Measurements from ENCODE around the gene MYMX.

MYMX gene

DNA sequence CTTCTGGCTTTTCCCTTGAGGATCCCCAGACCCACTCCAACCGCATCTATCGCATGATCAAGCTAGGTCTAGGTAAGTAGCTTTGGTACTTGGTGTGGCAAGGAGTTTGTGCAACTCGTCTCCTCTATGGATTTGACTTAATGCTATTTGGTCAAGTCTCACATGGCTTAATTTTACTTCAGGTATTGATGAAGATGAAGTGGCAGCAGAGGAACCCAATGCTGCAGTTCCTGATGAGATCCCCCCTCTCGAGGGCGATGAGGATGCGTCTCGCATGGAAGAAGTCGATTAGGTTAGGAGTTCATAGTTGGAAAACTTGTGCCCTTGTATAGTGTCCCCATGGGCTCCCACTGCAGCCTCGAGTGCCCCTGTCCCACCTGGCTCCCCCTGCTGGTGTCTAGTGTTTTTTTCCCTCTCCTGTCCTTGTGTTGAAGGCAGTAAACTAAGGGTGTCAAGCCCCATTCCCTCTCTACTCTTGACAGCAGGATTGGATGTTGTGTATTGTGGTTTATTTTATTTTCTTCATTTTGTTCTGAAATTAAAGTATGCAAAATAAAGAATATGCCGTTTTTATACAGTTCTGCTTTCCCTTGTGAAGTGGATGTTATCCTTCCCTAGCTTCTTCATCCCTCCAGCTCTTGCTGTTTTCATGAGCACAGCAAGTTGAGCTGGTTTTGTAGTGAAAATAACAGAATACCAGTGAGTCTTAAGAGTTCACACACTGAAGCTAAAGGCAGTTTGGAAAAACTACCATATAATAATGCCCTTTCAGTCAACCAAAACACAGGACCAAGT is 36.8 kb downstream of the MYMX start:
- peak; percentile 39 for DNase-seq

DNA sequence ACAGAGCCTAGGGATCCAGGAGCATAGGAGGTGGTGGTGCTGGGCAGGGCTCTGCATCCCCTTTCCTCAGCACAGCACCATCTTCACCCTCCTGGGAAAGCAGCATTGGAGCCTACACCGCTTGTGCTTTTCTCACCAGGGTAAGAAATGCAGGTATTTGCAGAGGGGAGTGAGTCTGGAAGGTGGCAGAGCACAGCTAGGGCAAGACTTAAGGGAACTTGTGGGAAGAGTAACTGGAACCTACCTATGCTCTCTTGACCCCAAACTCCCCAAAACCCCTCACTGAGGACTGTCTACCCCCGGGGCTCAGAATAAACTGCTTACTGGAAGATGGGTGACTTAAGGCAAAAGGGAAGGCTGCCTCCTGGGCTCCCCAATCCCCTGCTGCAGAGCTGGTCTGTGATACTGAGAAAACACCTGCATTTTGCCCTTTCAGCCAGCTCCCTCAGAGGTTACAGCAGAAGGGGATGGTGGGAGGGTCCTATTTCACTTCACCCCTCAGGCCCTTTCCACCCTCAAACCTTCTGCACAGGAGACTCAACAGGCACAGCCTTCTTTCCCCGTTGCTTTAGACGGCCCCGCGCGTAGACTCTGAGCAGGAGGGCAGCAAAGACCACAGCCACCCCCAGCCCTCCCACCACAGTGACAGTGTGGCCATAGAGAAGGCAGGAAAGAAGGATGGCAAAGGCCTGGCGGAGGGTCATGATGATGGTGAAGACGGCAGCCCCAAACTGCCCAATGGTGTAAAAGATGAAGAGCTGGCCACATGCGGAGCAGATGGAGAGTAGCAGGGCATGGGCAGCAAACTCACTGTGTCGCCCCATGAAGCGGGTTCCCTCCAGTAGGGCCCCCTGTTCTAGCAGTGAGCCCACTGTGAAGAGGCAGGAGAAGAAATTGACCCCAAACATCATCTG is 37.7 kb downstream of the MYMX start:
- DNase-seq = no peak

DNA sequence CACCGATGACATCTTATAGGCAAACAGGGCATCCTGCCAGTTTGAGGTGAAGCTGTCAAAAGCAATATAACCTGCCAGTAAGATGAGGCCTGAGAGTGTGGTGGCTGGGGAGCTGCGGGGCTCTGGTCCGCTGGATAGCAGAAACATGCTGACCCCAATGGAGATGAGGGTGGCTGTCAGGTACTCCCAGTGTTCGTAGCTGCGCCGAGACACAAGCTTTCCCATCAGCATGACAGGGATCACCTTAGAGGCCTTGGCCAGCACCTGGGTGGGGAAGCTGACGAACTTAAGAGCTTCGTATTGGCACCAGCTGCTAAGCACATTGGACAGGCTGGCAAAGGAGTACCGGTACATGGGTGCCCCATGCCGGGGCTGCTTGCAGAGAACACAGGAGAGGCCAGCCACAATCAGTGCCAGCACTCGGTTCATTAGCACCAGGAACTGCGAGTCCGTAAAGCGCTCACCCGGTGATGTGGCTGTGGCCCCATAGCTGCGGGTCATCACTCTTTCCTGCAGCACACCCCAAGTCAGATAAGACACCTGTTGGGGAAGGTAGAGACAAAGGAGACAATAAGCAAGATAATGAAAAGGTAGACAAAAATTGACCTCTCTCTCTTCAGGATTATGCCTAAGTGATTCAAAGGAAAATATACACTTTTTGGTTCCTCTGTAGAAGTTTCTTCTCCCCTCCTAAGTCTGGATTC is 38.5 kb downstream of the MYMX start:
- peak; percentile 17 for DNase-seq

DNA sequence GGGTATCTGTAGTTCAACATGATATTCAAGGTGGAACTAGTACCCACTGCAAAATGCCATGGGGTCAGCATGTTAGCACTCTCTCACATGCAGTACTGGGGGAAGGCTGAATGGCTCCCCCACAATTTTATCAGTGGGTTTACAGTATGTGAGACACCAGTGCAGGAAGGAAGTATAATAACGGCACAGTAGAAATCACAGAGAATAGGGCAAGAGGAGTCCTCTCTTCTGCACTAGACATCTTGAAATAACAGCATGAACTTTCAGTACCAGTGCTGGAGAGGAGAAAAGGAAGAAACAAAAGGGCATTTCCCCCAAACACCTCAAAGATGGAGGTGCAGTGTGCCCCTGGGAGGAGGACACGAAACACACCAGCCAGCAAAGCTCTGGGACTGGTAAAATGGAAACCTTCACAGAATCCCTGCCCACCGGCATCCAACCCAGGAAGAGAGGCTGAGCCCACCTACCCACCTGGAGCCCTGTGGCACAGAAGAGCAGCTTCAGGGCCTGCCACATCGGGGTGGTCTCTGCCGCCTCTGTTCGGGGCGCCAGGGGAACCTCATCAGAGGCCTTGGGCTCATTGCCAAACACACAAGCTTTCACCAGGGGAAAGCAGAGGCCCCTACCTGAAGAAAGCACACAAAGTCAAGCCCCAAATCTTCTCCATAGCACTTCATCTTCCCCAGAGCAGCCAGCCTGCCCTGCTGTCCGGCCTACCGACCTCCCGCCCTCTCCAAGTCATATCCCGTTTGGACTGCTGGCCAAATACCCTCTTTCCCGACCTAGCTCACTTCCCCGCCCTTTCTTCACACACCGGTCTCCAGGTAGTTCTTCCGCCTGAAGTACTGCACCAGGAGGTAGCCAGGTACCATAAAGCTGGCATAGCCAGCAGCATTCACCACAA is 39.4 kb downstream of the MYMX start:
- DNase-seq = no peak

DNA sequence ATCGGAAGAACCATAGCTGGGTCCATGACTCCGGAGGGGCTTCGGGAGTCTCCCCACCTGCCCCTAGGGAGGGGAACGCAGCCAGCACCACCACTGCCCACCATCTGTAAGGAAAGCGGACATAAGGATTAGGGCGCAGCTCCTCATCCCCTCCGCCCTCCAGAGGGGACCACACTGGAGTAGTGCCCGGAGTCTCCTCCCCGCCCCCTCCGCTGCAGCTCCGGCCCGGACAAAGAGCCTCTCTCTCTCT is 40.0 kb downstream of the MYMX start:
- no peak for DNase-seq

DNA sequence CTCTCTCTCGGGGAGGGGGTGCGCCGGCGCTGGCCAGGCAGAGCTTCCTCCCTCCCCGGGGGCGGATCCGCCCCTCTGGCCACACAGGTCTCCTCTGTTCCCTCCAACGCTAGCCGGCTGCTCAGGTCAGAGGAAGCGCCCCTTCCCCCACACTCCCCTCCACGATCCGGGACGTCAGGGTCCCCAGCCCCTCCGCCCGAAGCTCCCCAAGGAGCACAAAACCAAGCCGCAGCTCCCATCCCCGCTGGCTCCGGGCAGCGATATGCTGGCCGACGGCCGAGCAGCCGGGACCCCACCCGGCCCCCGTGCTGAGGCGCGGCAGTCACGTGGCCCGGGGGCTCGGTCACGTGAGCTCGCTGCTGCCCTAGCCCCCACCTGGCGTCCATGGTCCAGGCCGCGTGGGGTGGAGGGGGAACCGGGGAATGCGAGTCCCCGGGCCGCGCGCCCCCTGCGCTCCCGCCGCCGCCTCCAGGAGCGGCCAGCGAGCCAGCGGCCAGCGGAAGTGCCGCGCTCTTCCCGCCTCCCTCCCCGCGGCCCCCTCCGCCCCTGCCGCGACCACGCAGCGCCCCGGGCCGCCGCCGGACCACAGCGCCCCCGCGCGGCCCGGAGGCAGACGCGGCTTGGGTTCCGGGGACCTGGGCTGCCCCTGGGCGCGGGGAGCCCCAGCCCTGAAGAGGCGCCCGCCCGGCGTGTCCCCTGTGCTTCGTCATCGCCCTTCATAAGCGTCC is 40.5 kb downstream of the MYMX start, which contains the start of gene SLC35B2:
Gene SLC35B2 (minus strand): TSS at position 504 of the 728 bp plus-strand sequence. CDS start 118 bp downstream, at position 386.
- DNase-seq = peak; percentile 72

DNA sequence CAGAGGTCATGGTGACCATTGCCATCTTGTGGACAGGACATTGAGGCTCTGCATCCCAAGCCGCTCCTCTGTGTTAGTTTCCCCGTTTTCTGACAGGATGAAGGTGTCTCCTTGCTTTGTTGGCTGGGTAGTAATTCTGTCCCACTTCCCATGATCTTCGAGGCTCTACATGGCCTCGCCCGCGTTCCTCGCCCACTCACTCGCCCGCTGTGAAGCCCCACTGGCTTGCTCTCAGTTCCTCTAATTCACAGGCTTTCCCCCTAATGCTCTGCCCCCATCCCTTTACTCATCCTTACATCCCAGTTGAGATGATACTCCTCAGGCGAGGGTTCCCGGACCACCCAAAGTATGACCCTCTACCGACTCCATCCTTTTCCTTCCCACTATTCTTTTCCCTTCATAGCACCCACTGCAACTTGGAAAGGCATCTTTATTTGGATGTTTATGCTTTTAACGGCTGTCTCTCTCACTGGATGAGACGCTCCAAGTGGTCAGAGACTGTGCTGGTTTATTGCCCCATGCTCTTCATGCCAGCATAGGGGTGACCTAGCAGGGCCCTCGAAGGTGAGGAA is 41.1 kb downstream of the MYMX start:
- DNase-seq = no peak

DNA sequence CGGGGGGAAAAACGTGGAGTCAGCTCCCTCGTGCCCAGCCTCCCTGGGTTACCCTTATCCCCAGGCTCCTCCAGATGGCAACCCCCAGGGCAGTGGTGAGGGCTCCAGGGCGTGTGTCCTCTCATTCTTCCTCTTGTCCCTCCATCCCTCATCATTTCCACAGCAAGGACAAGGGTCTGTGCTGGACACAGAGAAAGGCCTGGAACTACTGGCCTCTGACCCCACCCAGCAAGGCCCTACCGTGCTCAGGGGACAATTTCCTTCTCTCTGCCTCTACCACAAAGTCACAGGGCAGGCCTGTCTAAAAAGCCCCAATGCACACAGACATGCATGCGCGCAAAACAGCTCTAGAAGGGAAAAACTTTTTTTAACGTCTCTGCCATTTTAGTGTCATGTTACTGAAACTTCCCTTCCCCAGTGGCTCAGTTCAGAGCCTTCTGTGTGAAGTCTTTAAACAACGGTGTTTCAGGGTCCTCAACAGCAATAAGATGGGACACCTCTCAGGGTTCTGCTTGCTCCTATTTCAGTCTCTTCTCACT is 41.7 kb downstream of the MYMX start:
- no peak for DNase-seq

DNA sequence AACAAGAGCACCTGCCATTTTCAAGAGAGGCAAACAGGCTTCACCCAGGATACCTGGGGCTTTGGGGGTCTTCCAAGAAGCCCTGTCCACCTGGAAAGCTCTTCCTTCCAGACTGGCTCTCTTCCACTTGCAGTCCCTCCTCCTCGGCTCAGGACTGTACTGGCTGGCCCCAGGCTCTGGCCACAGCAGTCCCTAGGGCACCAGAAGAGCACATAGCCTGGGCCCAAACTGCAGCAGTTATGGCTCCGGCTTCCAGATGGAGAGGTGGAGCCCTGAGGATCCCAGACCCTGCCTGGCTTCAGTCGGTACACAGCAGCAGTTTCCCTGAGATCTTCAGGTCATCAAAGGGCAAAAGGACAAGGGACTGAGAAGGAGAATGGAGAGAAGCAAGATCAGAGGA is 42.2 kb downstream of the MYMX start:
- DNase-seq = no peak

DNA sequence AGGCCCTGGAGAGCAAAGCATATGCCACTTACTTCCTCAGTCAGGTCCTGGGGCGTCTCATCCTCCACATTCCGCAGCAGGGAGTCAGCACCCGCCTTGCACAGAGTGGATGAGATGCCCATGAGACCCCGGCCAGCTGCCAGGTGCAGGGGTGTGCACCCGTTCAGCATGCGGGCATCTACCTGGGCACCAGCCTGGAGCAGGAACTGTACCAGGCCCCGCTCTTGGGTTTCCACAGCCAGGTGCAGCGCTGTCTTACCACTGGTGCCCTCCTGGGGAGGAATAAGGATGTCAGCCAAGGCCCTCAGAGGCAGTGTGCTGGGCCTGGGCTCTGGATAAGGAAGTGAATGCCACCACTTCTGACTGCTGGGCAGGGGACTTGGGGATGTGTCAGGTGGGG is 43.3 kb downstream of the MYMX start:
- DNase-seq = no peak

DNA sequence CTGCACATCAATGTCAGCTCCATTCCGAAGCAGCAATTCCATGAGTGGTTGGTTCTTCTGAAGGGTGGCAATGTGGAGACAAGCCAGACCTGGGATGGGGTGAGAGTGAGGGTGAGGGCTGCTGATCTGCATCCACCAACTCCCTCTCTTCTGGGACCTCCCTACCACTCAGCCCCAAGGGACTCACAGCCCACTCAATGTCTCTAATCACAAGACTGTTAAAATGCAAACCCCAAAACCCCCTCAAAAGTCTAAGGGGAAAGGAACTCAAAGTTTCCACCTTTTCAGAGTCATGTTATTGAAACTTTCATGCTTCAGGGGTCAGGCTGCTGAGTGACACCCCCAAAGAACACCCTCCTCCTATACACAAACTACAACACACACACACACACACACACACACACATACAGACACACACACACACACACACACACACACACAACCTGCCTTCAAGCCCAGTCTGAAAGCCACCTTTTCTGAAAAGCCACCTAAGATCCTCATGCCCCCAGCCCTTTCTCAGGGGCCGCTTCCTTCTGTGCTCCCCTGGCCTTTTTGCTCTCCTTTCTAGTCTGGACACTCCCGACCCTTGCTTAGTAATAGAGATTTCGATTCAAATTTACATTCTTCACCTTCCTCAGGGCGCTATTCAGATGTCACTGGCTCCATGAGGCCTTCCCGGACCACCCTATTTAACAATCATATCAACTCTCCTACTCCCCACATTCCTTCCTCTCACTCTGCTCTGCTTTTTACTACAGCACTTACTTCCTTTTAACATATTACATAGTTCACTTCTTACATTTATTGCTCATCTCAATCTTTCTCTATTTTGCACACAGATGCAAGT is 43.9 kb downstream of the MYMX start:
- no peak for DNase-seq

DNA sequence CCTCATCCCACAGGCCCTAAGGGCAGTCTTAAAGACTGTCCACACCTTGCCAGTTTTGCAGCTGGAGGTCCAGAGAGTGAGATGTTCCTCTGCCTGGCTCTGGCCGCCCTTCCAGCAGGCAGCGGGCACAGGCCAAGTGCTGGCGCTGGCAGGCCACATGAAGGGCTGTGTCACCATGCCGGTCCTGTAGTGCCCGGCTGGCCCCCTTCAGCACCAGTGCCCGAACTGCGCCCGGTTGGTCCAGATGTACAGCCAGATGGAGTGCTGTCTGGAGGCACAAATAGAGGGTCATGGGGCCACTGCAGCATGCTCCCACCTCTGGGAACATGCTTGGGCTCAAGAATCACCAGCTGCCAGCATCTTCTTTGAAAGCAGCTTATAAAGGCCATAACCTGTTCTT is 44.9 kb downstream of the MYMX start:
- no peak for DNase-seq

DNA sequence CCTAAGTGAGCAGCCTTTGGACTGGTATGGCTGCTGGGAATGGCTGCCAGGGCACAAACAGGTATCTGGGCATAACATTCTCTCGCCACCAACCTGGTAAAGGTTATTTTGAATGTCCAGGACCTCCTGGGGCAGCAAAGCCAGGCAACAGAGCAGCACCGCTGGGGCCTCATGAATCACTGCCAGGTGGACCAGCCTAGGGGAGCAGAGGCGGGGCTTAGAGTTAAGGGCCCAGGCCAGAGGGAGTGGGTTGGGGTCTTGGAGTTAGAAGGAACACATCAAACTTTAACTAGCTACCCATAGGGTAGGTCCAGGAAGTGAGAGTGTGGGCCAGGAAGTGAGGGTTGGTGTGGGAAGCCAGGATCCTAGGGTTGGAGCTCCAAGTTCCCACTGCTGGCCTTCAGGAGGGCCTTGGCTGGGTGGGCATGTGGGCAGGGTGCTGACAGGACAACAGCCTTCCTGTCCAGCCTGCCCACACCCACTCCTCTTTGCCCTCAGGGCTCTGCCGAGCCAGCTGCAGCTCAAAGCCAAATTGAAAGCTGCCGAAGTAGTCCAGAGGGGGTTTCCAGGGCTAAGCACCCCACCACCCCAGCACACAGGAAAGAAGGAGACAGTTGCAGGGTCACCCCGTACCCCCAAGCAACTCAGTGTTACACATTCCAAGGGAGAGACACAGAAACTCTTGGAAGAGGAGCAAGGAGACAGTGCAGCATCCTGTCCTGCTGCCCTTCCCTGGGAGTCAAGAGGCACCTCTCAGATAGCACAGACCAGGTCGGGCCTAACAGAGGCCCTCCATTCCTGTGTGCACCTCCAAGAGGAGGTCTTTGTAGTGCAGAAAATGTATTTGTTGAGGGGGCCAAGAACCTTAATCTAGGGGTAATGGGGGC is 46.0 kb downstream of the MYMX start:
- DNase-seq = no peak

DNA sequence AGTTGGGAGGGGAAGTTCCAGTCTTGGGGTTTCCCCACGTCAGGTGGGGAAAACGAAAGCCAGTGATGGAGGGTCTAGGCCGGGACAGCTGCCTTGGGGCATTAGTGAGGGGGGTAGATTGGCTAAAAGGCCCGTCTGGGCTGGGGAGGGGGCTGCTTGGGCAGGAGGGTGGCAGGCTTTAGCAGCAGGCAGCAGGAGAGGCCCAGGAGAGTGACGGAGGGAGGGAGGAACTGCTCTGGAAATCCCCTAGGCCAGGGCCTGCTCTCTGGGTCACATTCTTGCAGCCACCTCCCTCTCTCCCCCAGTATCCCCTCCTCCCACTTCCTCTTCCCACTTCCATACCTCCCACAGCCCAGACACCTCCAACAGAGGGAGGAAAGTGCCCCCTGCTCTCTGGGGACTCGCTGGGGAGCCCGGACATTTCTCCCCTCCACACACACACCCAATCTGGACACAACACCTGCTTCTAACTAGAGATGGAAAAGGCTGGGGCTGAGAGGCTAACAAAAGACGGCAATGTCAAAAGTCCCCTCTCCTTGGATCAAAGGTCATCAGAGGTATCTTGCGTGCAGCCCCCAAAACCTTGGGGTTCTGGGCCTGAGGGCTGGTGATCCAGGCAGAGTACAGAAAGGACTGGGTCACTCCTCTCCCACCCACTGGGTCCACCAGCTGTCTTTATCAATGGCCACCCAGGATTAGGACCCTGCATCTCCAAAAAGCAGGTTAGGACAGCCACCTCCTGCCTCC is 46.8 kb downstream of the MYMX start:
- no peak for DNase-seq

DNA sequence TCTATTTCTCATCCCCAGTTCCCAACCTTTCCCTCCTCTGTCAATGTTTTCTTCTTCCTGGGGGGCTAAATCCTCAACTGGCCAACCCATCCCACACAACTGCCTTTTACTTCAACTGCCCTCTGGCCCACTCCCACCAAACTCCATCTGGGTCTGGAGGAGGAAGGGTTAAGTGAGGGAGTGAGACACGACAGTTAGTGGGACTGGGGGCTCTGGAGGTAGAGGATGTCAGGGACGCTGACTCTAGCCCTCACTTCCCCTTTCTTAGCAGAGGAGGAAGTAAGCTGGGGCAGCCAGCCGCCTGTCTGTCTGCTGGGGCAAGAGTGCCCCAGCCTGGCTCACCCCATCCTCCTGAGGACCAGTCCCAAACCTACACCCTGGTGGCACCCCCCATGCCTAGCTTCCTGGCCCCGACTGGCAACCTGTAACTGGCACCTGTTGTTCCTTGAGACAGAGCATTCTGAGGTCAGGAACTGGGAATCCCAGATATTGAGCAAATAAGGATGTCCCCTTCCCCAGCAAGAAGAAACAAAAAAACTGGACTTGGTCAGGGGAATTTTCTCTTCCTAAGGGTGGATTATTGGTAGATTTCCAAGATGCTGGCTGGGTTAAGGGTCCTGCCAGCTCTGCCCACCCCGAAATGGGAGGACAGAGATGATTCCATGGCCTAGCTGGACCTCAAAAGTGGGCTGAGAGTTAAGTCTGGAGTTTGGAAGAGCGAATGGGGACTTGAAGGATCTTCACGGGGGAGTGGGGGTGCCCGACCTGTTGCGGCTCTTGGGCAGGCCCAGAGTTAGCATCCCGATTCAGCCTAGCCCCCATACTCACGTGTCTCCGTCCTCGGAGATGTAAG is 47.7 kb downstream of the MYMX start:
- DNase-seq = no peak

DNA sequence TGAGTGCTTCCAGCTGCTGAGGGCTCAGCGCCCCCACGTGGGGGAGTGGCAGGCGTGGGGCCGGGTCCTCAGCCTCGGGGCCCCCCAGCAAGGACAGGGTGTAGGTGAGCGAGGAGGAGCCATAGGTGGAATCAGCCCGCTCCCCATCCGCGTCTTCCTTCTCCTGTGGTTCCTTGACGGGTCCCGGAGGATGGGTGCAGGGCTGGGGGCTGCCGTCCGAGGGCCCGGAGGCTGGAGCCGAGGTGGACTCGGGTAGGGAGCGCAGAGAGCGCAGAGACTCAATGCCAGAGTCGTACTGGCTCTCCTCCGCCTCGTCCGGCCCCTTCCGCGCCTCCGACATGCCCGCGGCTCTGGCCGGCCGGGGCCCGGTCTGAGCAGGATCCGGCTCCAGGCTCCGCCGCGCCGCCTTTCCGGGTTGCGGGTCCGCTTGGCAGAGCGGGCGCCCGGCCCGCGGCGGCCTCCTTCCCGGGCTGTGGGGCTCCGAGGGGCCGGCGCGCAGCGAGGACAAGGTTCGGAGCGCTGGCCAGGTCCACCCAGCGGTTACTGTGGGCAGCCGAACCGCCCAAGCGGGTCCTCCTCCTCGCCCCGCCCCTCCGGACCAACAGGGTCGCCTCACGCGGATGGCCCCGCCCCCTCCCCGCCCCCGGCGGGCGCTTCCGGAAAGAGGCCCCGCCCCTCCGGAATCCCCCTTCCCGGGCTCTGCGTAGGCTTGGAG is 48.4 kb downstream of the MYMX start, which contains the start of gene NFKBIE:
Gene NFKBIE (minus strand): TSS at position 545 of the 715 bp plus-strand sequence. CDS start 205 bp downstream, at position 340.
- DNase-seq = peak; percentile 89
